Suppressor macrophage treated with lipopolysaccharide for 1 hour (primary cell): ENCODE measurements around the gene PRUNE1.
A peak's percentile ranks its signal among the peaks of the same experiment; 100 is the strongest.

ENCODE experiments used
- DNase-seq, 3 donors: peaks; one replicate each; pipeline ENCODE4 v3.0.0-alpha.2; 2020 to 2022

The PRUNE1 gene

GRCh38 chr1:151054971-151055547 lies 46.8 kb downstream of the PRUNE1 start:
- no peak for DNase-seq

GRCh38 chr1:151055581-151055980 lies 47.3 kb downstream of the PRUNE1 start:
- DNase-seq = no peak

GRCh38 chr1:151056149-151056548 lies 47.9 kb downstream of the PRUNE1 start:
- DNase-seq = no peak

GRCh38 chr1:151058692-151059091 lies 50.4 kb downstream of the PRUNE1 start:
- DNase-seq = no peak

GRCh38 chr1:151059109-151060006 lies 51.1 kb downstream of the PRUNE1 start, which contains the start of gene CDC42SE1:
TSS of gene CDC42SE1 (minus strand) at chr1:151059622. CDS start at chr1:151055730, 3,892 bp downstream.
- peak; percentile 89 to 95 (median 94) for DNase-seq

- no peak for DNase-seq
Observed at GRCh38 chr1:151060007-151060656, 51.9 kb downstream of the PRUNE1 start, which contains the start of gene MLLT11. TSS of gene MLLT11 (plus strand) at chr1:151060397. CDS start at chr1:151067225, 6,828 bp downstream.

GRCh38 chr1:151060657-151061421 lies 52.6 kb downstream of the PRUNE1 start:
- no peak for DNase-seq

- no peak for DNase-seq
Observed at GRCh38 chr1:151061704-151062103, 53.5 kb downstream of the PRUNE1 start.

GRCh38 chr1:151062741-151063371 lies 54.6 kb downstream of the PRUNE1 start:
- peak; percentile 50 to 81 (median 74) for DNase-seq

- DNase-seq = no peak
Observed at GRCh38 chr1:151065089-151065645, 56.9 kb downstream of the PRUNE1 start.

GRCh38 chr1:151067185-151067584 lies 58.9 kb downstream of the PRUNE1 start:
- no peak for DNase-seq

- DNase-seq = no peak
Observed at GRCh38 chr1:151069103-151069486, 60.8 kb downstream of the PRUNE1 start.

- peak; percentile 87 to 94 (median 89) for DNase-seq
Observed at GRCh38 chr1:151070474-151071276, 62.4 kb downstream of the PRUNE1 start, which contains the start of gene GABPB2. TSS of gene GABPB2 (plus strand) at chr1:151070761. CDS start at chr1:151088190, 17,429 bp downstream.

- no peak for DNase-seq
Observed at GRCh38 chr1:151072224-151072623, 64.0 kb downstream of the PRUNE1 start.
